Esophagus muscularis mucosa (tissue), 3 donors: ENCODE results near the gene NHP2.

ENCODE experiments used
- POLR2A ChIP-seq: fragments of 450-650 bp; IDR thresholded peaks from one replicate; pipeline ENCODE4 v1.6.1; 2017; ENCODE audit warnings: antibody characterized with exemption, moderate library complexity, mild to moderate bottlenecking, low read depth
- TF ChIP-seq, protein P1 (sequence below), 3 experiments: fragments of 200-600 bp in 2 of 3; fragments of 450-650 bp in 1 of 3; sonication (generic) in 2 of 3; IDR thresholded peaks; one replicate each; pipeline ENCODE4 v1.5.1; 2017 to 2019; ENCODE audit warnings: antibody characterized with exemption in 3 of 3, mild to moderate bottlenecking in 2 of 3, moderate library complexity in 1 of 3

DNA sequence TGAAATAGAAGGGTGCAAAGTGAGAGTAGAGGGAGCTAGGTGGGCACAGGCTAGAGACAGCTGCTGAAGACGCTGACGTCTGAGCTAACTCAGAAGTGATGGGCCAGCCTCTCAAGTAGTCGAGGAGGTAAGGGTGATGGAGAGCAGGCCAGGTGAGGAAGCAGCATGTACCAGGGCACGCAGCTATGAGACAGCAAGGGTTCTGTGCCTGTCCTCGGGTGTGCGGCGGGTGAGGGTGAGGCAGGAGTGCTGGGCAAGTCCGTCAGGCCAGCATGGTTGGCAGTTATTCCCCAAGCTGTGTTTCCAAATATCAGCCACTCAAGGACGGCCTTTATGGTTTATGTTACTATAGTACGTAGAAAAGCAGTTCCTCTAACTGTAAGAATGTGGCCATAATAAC is 16.7 kb downstream of the NHP2 start:
- TF ChIP-seq, protein P1, sequence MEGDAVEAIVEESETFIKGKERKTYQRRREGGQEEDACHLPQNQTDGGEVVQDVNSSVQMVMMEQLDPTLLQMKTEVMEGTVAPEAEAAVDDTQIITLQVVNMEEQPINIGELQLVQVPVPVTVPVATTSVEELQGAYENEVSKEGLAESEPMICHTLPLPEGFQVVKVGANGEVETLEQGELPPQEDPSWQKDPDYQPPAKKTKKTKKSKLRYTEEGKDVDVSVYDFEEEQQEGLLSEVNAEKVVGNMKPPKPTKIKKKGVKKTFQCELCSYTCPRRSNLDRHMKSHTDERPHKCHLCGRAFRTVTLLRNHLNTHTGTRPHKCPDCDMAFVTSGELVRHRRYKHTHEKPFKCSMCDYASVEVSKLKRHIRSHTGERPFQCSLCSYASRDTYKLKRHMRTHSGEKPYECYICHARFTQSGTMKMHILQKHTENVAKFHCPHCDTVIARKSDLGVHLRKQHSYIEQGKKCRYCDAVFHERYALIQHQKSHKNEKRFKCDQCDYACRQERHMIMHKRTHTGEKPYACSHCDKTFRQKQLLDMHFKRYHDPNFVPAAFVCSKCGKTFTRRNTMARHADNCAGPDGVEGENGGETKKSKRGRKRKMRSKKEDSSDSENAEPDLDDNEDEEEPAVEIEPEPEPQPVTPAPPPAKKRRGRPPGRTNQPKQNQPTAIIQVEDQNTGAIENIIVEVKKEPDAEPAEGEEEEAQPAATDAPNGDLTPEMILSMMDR (IDR thresholded peaks at IDR 0.05) = no peak
- no peak for TF ChIP-seq POLR2A
